Inflammatory macrophage treated with lipopolysaccharide for 1 hour (primary cell): ENCODE results near the gene NEGR1.

Experiments
- DNase-seq, 2 donors: peaks; one replicate each; pipeline ENCODE4 v3.0.0-alpha.2; 2020 to 2022

NEGR1 gene

GRCh38 chr1:71836904-71837303 lies 445.4 kb downstream of the NEGR1 start:
- no peak for DNase-seq

- DNase-seq = no peak
These were observed 446.9 kb downstream of the NEGR1 start for GRCh38 chr1:71835442-71835813.

- DNase-seq = no peak
These were observed 447.5 kb downstream of the NEGR1 start for GRCh38 chr1:71834601-71835441.

- peak; percentile 49 to 80 for DNase-seq
These were observed 450.7 kb downstream of the NEGR1 start for GRCh38 chr1:71831646-71832045.

GRCh38 chr1:71829346-71829745 lies 453.0 kb downstream of the NEGR1 start:
- DNase-seq = no peak

- DNase-seq = no peak
These were observed 453.8 kb downstream of the NEGR1 start for GRCh38 chr1:71828431-71829012.

GRCh38 chr1:71823708-71824305 lies 458.5 kb downstream of the NEGR1 start:
- DNase-seq = no peak

GRCh38 chr1:71817028-71817427 lies 465.3 kb downstream of the NEGR1 start:
- DNase-seq = no peak

GRCh38 chr1:71809085-71809484 lies 473.3 kb downstream of the NEGR1 start:
- DNase-seq = no peak

- DNase-seq = no peak
These were observed 478.2 kb downstream of the NEGR1 start for GRCh38 chr1:71804140-71804539.

GRCh38 chr1:71796006-71796405 lies 486.3 kb downstream of the NEGR1 start:
- DNase-seq = no peak

- peak; percentile 3 to 6 for DNase-seq
These were observed 490.1 kb downstream of the NEGR1 start for GRCh38 chr1:71792264-71792663.

GRCh38 chr1:71788113-71788512 lies 494.2 kb downstream of the NEGR1 start:
- DNase-seq = no peak

- no peak for DNase-seq
These were observed 494.6 kb downstream of the NEGR1 start for GRCh38 chr1:71787699-71788098.

- no peak for DNase-seq
These were observed 496.1 kb downstream of the NEGR1 start for GRCh38 chr1:71786218-71786617.

- DNase-seq = no peak
These were observed 496.9 kb downstream of the NEGR1 start for GRCh38 chr1:71785450-71785849.

GRCh38 chr1:71785000-71785399 lies 497.3 kb downstream of the NEGR1 start:
- DNase-seq = no peak

- DNase-seq = no peak
These were observed 498.1 kb downstream of the NEGR1 start for GRCh38 chr1:71784241-71784640.

GRCh38 chr1:71783071-71783470 lies 499.3 kb downstream of the NEGR1 start:
- no peak for DNase-seq

GRCh38 chr1:71781450-71781849 lies 500.9 kb downstream of the NEGR1 start:
- no peak for DNase-seq

- DNase-seq = no peak
These were observed 501.7 kb downstream of the NEGR1 start for GRCh38 chr1:71780681-71781080.

GRCh38 chr1:71778940-71779339 lies 503.4 kb downstream of the NEGR1 start:
- no peak for DNase-seq

GRCh38 chr1:71777094-71777493 lies 505.2 kb downstream of the NEGR1 start:
- DNase-seq = no peak

- DNase-seq = no peak
These were observed 507.6 kb downstream of the NEGR1 start for GRCh38 chr1:71774705-71775104.
